Measurements from ENCODE around the gene NUAK1.

GRCh38 chr12:106123551-106124081 lies 15.1 kb downstream of the NUAK1 start:
- TF ChIP-seq GATA3 (IDR thresholded peaks at IDR 0.05; ENCODE audit: low read depth, low read length) = no peak
- TF ChIP-seq GATA2 (IDR thresholded peaks at IDR 0.05; ENCODE audit: low read depth, low read length) = no peak
